Suprapubic skin (tissue), 4 donors: ENCODE measurements around the gene GORASP1. TPM values are rescaled to one million over a fixed set of nuclear protein-coding genes. Genes with fewer than 3 reads are reported as not detected.

Experiments
- DNase-seq, 2 donors: peaks; one replicate each; pipeline ENCODE4 v3.0.0-alpha.2; 2019; ENCODE audit warnings: low spot score in 2 of 2
- H3K27ac ChIP-seq: fragments of 200-600 bp; sonication (generic); one replicate; pipeline ENCODE4 v1.5.1; 2019
- H3K27me3 ChIP-seq: fragments of 200-600 bp; sonication (generic); one replicate; pipeline ENCODE4 v1.5.1; 2019
- H3K36me3 ChIP-seq: fragments of 200-600 bp; sonication (generic); one replicate; pipeline ENCODE4 v1.5.1; 2019
- H3K4me1 ChIP-seq: fragments of 200-600 bp; sonication (generic); one replicate; pipeline ENCODE4 v1.5.1; 2019
- H3K4me3 ChIP-seq: fragments of 200-600 bp; sonication (generic); one replicate; pipeline ENCODE4 v1.5.1; 2019; ENCODE audit warnings: mild to moderate bottlenecking
- H3K9me3 ChIP-seq: fragments of 200-600 bp; sonication (generic); one replicate; pipeline ENCODE4 v1.5.1; 2019
- CTCF ChIP-seq, 2 donors: fragments of 200-600 bp in 1 of 2; fragments of 450-650 bp in 1 of 2; sonication (generic) in 1 of 2; IDR thresholded peaks; one replicate each; pipeline ENCODE4 v1.5.1; 2016 to 2019; ENCODE audit warnings: antibody characterized with exemption in 2 of 2, mild to moderate bottlenecking in 1 of 2, moderate library complexity in 1 of 2
- EP300 ChIP-seq: sonication (generic); formaldehyde crosslinking; IDR thresholded peaks from one replicate; pipeline ENCODE4 v1.6.1; 2017; ENCODE audit warnings: antibody characterized with exemption
- POLR2A ChIP-seq, 2 donors: fragments of 450-650 bp; IDR thresholded peaks; one replicate each; pipeline ENCODE4 v1.6.1; 2017; ENCODE audit warnings: antibody characterized with exemption in 2 of 2, mild to moderate bottlenecking in 2 of 2, moderate library complexity in 2 of 2
- POLR2AphosphoS5 ChIP-seq, 3 donors: sonication (generic); formaldehyde crosslinking; IDR thresholded peaks; one replicate each; pipeline ENCODE4 v1.6.1; 2017; ENCODE audit warnings: antibody characterized with exemption in 3 of 3
- WGBS: methylation state at CpG from one replicate; pipeline ENCODE4 v1.1.5; 2018; 5-methylcytosine and 5-hydroxymethylcytosine counted together
- total RNA-seq, 4 donors: library from RNA; depleted of rRNA; stranded (reverse); fragments of >200 nt; gene quantifications; one replicate each; pipeline ENCODE4 v1.1.0, GENCODE V29; 2016

Gene GORASP1
- total RNA-seq, 4 donors from 2014 or later = 51.3 to 101 (median 73.8) TPM

- Histone ChIP-seq H3K27ac (peak overlapping the region; percentile 99), H3K36me3 (peaks cover 13% of the 10 kb centered on the region), H3K27me3 (no peaks in the 10 kb centered on the region), H3K4me3 (peak overlapping the region; percentile 96), H3K4me1 (peaks cover 81% of the 10 kb centered on the region), H3K9me3 (no peaks in the 10 kb centered on the region)
- TF ChIP-seq POLR2AphosphoS5 (IDR thresholded peaks at IDR 0.05) = no peak
- TF ChIP-seq CTCF (IDR thresholded peaks at IDR 0.05) = no peak
- TF ChIP-seq EP300 = no peak
- TF ChIP-seq POLR2A (IDR thresholded peaks at IDR 0.05) = no peak
- 52% methylated on average over 5 of the region's 5 CpGs for WGBS
- no peak for DNase-seq
Observed at GRCh38 chr3:39150148-39150802, 42.8 kb upstream of the GORASP1 start.

GRCh38 chr3:39149498-39150147 lies 42.2 kb upstream of the GORASP1 start:
- no peaks in the 10 kb centered on the region for H3K9me3 ChIP-seq
- no peak overlapping the region for H3K27ac ChIP-seq
- peaks cover 19% of the 10 kb centered on the region for H3K36me3 ChIP-seq
- no peaks in the 10 kb centered on the region for H3K27me3 ChIP-seq
- WGBS = 71% methylated on average over 3 of the region's 3 CpGs
- H3K4me3 ChIP-seq = peak overlapping the region; percentile 96
- no peak for TF ChIP-seq EP300
- TF ChIP-seq POLR2A (IDR thresholded peaks at IDR 0.05) = no peak
- no peak for TF ChIP-seq CTCF (IDR thresholded peaks at IDR 0.05)
- no peak for TF ChIP-seq POLR2AphosphoS5 (IDR thresholded peaks at IDR 0.05)
- peaks cover 87% of the 10 kb centered on the region for H3K4me1 ChIP-seq
- DNase-seq = no peak

- peak overlapping the region; percentile 72 for H3K27ac ChIP-seq
- H3K9me3 ChIP-seq = no peaks in the 10 kb centered on the region
- H3K4me1 ChIP-seq = peaks cover 90% of the 10 kb centered on the region
- no peak for TF ChIP-seq POLR2AphosphoS5 (IDR thresholded peaks at IDR 0.05)
- TF ChIP-seq EP300 = no peak
- no peak for TF ChIP-seq POLR2A (IDR thresholded peaks at IDR 0.05)
- TF ChIP-seq CTCF (IDR thresholded peaks at IDR 0.05) = no peak
- H3K4me3 ChIP-seq = peak overlapping the region; percentile 96
- peaks cover 25% of the 10 kb centered on the region for H3K36me3 ChIP-seq
- no peaks in the 10 kb centered on the region for H3K27me3 ChIP-seq
- 55% methylated on average over 4 of the region's 4 CpGs for WGBS
- no peak for DNase-seq
Observed at GRCh38 chr3:39149059-39149455, 41.6 kb upstream of the GORASP1 start.

GRCh38 chr3:39148435-39149058 lies 41.1 kb upstream of the GORASP1 start:
- no peak for DNase-seq
- TF ChIP-seq POLR2AphosphoS5 (IDR thresholded peaks at IDR 0.05) (no peak), POLR2A (IDR thresholded peaks at IDR 0.05) (no peak), EP300 (no peak), CTCF (IDR thresholded peaks at IDR 0.05) (no peak)
- H3K27ac ChIP-seq = peak overlapping the region; percentile 72
- peaks cover 30% of the 10 kb centered on the region for H3K36me3 ChIP-seq
- peaks cover 91% of the 10 kb centered on the region for H3K4me1 ChIP-seq
- no peaks in the 10 kb centered on the region for H3K9me3 ChIP-seq
- peak overlapping the region; percentile 96 for H3K4me3 ChIP-seq
- 33% methylated on average over 9 of the region's 9 CpGs for WGBS
- H3K27me3 ChIP-seq = no peaks in the 10 kb centered on the region
